ENCODE results near the gene ACTR1B. TPM values are rescaled to one million over a fixed set of nuclear protein-coding genes. Genes with fewer than 3 reads are reported as not detected.
A peak's percentile ranks its signal among the peaks of the same experiment; 100 is the strongest.
"Not testable (repeated sequence)": the region's sequence is repeated elsewhere in the genome, so short reads cannot be mapped to it uniquely, and the experiment has no call there.

ACTR1B gene
- total RNA-seq, 1 donor from 2014 or later = 56.6 TPM

- Mint-ChIP-seq H3K4me3 (ENCODE audit: unreplicated experiment) (no peak overlapping the region), H3K27ac (ENCODE audit: unreplicated experiment) (no peak overlapping the region), H3K4me1 (ENCODE audit: unreplicated experiment) (peaks cover 9% of the 10 kb centered on the region), H3K9me3 (ENCODE audit: unreplicated experiment) (no peaks in the 10 kb centered on the region), H3K36me3 (ENCODE audit: unreplicated experiment) (no peaks in the 10 kb centered on the region), H3K27me3 (ENCODE audit: unreplicated experiment) (no peaks in the 10 kb centered on the region)
- DNase-seq (ENCODE audit: extremely low spot score, unreplicated experiment) = peak; percentile 25
- TF ChIP-seq, protein P1, sequence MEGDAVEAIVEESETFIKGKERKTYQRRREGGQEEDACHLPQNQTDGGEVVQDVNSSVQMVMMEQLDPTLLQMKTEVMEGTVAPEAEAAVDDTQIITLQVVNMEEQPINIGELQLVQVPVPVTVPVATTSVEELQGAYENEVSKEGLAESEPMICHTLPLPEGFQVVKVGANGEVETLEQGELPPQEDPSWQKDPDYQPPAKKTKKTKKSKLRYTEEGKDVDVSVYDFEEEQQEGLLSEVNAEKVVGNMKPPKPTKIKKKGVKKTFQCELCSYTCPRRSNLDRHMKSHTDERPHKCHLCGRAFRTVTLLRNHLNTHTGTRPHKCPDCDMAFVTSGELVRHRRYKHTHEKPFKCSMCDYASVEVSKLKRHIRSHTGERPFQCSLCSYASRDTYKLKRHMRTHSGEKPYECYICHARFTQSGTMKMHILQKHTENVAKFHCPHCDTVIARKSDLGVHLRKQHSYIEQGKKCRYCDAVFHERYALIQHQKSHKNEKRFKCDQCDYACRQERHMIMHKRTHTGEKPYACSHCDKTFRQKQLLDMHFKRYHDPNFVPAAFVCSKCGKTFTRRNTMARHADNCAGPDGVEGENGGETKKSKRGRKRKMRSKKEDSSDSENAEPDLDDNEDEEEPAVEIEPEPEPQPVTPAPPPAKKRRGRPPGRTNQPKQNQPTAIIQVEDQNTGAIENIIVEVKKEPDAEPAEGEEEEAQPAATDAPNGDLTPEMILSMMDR (IDR thresholded peaks at IDR 0.05) = no peak
Observed at GRCh38 chr2:97688062-97688827, 24.4 kb upstream of the ACTR1B start.

GRCh38 chr2:97687235-97687634 lies 23.4 kb upstream of the ACTR1B start:
- H3K36me3 Mint-ChIP-seq (ENCODE audit: unreplicated experiment); H3K27ac Mint-ChIP-seq (ENCODE audit: unreplicated experiment); H3K4me3 Mint-ChIP-seq (ENCODE audit: unreplicated experiment); H3K4me1 Mint-ChIP-seq (ENCODE audit: unreplicated experiment); H3K9me3 Mint-ChIP-seq (ENCODE audit: unreplicated experiment); H3K27me3 Mint-ChIP-seq (ENCODE audit: unreplicated experiment): not testable (repeated sequence)
- peak; percentile 7 for DNase-seq (ENCODE audit: extremely low spot score, unreplicated experiment)

DNA sequence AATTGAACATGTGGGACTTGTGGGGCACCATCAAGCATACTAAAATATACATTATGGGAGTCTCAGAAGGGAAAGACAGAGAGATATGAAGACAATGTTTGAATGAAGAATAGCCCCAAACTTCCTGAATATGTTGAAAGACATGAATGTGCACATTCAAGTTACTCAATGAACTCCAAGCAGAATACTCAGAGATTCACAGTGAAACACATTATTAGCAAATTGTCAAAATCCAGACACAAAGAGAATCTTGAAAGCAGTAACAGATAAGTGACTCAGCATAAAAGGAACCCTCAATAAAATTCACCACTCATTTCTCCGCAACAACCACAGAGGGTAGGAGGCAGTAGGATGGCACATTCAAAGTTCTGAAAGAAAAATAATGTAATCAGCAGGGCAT lies 14.5 kb upstream of the ACTR1B start:
- Mint-ChIP-seq H3K4me3 (ENCODE audit: unreplicated experiment) (no peak overlapping the region), H3K4me1 (ENCODE audit: unreplicated experiment) (peaks cover 13% of the 10 kb centered on the region)

DNA sequence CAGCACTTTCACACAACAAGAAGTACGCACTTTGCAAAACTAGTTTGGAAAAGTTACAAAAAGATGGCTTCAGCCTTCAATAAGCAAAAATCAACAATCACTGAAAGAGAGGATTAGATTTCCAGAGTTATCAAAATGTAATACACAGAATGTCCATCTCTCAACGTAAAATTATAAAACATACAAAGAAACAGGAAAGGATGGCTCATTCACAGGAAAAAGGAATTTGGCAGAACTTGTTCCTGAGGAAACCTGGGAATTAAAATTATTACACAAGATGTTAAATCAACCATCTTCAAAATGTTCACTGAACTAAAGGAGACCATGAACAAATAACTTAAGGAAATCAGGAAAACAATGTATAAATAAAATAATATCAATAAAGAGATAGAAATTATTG lies 13.6 kb upstream of the ACTR1B start:
- Mint-ChIP-seq H3K27me3 (ENCODE audit: unreplicated experiment) (no peaks in the 10 kb centered on the region), H3K27ac (ENCODE audit: unreplicated experiment) (no peak overlapping the region), H3K4me1 (ENCODE audit: unreplicated experiment) (peaks cover 20% of the 10 kb centered on the region), H3K36me3 (ENCODE audit: unreplicated experiment) (peaks cover 2% of the 10 kb centered on the region), H3K9me3 (ENCODE audit: unreplicated experiment) (peaks cover 9% of the 10 kb centered on the region), H3K4me3 (ENCODE audit: unreplicated experiment) (no peak overlapping the region)
- TF ChIP-seq, protein P1 (IDR thresholded peaks at IDR 0.05) = no peak
- no peak for DNase-seq (ENCODE audit: extremely low spot score, unreplicated experiment)

More for the DNA sequence above, 14.5 kb upstream of the ACTR1B start:
- Mint-ChIP-seq H3K27ac (ENCODE audit: unreplicated experiment) (no peak overlapping the region), H3K27me3 (ENCODE audit: unreplicated experiment) (no peaks in the 10 kb centered on the region), H3K36me3 (ENCODE audit: unreplicated experiment) (peaks cover 2% of the 10 kb centered on the region), H3K9me3 (ENCODE audit: unreplicated experiment) (peaks cover 9% of the 10 kb centered on the region)
- TF ChIP-seq, protein P1 (IDR thresholded peaks at IDR 0.05) = no peak
- no peak for DNase-seq (ENCODE audit: extremely low spot score, unreplicated experiment)

GRCh38 chr2:97676620-97677019 lies 12.8 kb upstream of the ACTR1B start:
- Mint-ChIP-seq H3K4me1 (ENCODE audit: unreplicated experiment) (peaks cover 20% of the 10 kb centered on the region), H3K9me3 (ENCODE audit: unreplicated experiment) (peaks cover 9% of the 10 kb centered on the region), H3K36me3 (ENCODE audit: unreplicated experiment) (peaks cover 2% of the 10 kb centered on the region), H3K27ac (ENCODE audit: unreplicated experiment) (no peak overlapping the region), H3K4me3 (ENCODE audit: unreplicated experiment) (no peak overlapping the region), H3K27me3 (ENCODE audit: unreplicated experiment) (no peaks in the 10 kb centered on the region)
- DNase-seq (ENCODE audit: extremely low spot score, unreplicated experiment) = no peak
- TF ChIP-seq, protein P1 (IDR thresholded peaks at IDR 0.05) = no peak
